Measurements from ENCODE around the gene HEMK1. TPM values are rescaled to one million over a fixed set of nuclear protein-coding genes. Genes with fewer than 3 reads are reported as not detected.

HEMK1 gene
- total and polyA plus RNA-seq, 4 donors = 3.7 to 9.5 (median 8.9) TPM

DNA sequence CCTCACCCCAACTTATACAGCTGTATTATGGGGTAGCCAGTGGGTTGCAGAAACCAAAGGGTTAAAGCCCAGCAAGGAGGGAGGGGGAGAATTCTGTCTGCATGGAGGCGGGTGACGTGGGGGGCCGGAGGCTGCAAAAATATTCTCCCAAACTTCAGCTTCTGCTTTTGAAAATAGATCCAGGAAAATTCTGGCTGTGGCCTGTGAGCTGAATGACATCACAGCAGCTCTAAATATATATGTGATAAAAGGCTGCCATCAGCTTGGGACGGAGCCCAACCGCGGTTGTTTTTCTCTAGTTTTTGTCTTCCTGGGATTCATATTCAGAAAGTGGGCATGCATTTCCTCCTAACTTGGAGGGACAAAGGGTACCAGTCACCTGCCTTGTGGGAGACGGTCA is 75.2 kb downstream of the HEMK1 start:
- H3K27me3 ChIP-seq (ENCODE audit: control insufficient read depth in 4 of 4, insufficient read depth in 4 of 4, low read length in 3 of 4) = no peaks in the 10 kb centered on the region
- H3K4me1 ChIP-seq (ENCODE audit: control insufficient read depth in 4 of 4, insufficient read depth in 4 of 4, low read length in 3 of 4) = no peaks in the 10 kb centered on the region
- H3K4me3 ChIP-seq (ENCODE audit: low read depth in 1 of 3, low read length in 3 of 3) = no peak overlapping the region
- DNase-seq (ENCODE audit: low spot score) = no peak
- no peak overlapping the region for H3K9ac ChIP-seq (ENCODE audit: low read depth in 1 of 2, low read length in 2 of 2)
- H3K9me3 ChIP-seq (ENCODE audit: control insufficient read depth in 4 of 4, low read length in 3 of 4) = no peaks in the 10 kb centered on the region
- H3K27ac ChIP-seq (ENCODE audit: low read depth in 1 of 2, low read length in 2 of 2) = no peak overlapping the region
- peaks cover 4 to 62% (median 23%) of the 10 kb centered on the region in 4 donors for H3K36me3 ChIP-seq (ENCODE audit: control insufficient read depth in 4 of 4, insufficient read depth in 3 of 4, low read depth in 1 of 4, low read length in 3 of 4)
- TF ChIP-seq GABPA (IDR thresholded peaks at IDR 0.05 in 1 of 2, conservative IDR thresholded peaks at IDR 0.05 in 1 of 2) (no peak), TAF1 (conservative IDR thresholded peaks at IDR 0.05) (no peak)
- TF ChIP-seq, protein P1, sequence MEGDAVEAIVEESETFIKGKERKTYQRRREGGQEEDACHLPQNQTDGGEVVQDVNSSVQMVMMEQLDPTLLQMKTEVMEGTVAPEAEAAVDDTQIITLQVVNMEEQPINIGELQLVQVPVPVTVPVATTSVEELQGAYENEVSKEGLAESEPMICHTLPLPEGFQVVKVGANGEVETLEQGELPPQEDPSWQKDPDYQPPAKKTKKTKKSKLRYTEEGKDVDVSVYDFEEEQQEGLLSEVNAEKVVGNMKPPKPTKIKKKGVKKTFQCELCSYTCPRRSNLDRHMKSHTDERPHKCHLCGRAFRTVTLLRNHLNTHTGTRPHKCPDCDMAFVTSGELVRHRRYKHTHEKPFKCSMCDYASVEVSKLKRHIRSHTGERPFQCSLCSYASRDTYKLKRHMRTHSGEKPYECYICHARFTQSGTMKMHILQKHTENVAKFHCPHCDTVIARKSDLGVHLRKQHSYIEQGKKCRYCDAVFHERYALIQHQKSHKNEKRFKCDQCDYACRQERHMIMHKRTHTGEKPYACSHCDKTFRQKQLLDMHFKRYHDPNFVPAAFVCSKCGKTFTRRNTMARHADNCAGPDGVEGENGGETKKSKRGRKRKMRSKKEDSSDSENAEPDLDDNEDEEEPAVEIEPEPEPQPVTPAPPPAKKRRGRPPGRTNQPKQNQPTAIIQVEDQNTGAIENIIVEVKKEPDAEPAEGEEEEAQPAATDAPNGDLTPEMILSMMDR (IDR thresholded peaks at IDR 0.05; ENCODE audit: low read depth, low read length, missing input control) = no peak
- TF ChIP-seq, protein P2, sequence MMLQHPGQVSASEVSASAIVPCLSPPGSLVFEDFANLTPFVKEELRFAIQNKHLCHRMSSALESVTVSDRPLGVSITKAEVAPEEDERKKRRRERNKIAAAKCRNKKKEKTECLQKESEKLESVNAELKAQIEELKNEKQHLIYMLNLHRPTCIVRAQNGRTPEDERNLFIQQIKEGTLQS (IDR thresholded peaks at IDR 0.05) = no peak
- WGBS = 82% methylated on average over 7 of the region's 7 CpGs

DNA sequence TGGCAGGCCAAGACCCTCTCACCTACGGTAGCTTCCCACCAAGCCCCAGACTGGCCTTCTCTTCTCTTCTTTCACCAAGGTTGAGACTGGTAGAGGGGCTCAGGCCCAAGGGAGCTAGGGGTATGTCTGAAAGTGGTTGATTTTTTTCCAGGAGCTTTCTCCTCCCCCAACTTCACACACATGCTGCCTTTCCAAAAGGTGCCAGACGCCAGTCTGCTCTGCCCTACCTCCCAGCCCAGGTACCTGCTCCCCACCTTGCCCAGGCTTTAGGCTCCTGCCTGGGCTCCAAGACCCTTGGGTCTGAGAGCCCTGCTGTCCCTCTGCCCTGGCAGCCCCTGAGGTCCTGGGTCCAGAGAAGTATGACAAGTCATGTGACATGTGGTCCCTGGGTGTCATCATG is 76.1 kb downstream of the HEMK1 start:
- WGBS = 95% methylated on average over 2 of the region's 2 CpGs
- no peaks in the 10 kb centered on the region for H3K9me3 ChIP-seq (ENCODE audit: control insufficient read depth in 4 of 4, low read length in 3 of 4)
- no peaks in the 10 kb centered on the region for H3K4me1 ChIP-seq (ENCODE audit: control insufficient read depth in 4 of 4, insufficient read depth in 4 of 4, low read length in 3 of 4)
- TF ChIP-seq HNF4G (IDR thresholded peaks at IDR 0.05) (no peak), SP1 (IDR thresholded peaks at IDR 0.05) (no peak)
- TF ChIP-seq, protein P2 (IDR thresholded peaks at IDR 0.05) = no peak
- TF ChIP-seq, protein P3, sequence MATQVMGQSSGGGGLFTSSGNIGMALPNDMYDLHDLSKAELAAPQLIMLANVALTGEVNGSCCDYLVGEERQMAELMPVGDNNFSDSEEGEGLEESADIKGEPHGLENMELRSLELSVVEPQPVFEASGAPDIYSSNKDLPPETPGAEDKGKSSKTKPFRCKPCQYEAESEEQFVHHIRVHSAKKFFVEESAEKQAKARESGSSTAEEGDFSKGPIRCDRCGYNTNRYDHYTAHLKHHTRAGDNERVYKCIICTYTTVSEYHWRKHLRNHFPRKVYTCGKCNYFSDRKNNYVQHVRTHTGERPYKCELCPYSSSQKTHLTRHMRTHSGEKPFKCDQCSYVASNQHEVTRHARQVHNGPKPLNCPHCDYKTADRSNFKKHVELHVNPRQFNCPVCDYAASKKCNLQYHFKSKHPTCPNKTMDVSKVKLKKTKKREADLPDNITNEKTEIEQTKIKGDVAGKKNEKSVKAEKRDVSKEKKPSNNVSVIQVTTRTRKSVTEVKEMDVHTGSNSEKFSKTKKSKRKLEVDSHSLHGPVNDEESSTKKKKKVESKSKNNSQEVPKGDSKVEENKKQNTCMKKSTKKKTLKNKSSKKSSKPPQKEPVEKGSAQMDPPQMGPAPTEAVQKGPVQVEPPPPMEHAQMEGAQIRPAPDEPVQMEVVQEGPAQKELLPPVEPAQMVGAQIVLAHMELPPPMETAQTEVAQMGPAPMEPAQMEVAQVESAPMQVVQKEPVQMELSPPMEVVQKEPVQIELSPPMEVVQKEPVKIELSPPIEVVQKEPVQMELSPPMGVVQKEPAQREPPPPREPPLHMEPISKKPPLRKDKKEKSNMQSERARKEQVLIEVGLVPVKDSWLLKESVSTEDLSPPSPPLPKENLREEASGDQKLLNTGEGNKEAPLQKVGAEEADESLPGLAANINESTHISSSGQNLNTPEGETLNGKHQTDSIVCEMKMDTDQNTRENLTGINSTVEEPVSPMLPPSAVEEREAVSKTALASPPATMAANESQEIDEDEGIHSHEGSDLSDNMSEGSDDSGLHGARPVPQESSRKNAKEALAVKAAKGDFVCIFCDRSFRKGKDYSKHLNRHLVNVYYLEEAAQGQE (IDR thresholded peaks at IDR 0.05) = no peak
- H3K27me3 ChIP-seq (ENCODE audit: control insufficient read depth in 4 of 4, insufficient read depth in 4 of 4, low read length in 3 of 4) = no peaks in the 10 kb centered on the region
- peaks cover 4 to 60% (median 23%) of the 10 kb centered on the region in 4 donors for H3K36me3 ChIP-seq (ENCODE audit: control insufficient read depth in 4 of 4, insufficient read depth in 3 of 4, low read depth in 1 of 4, low read length in 3 of 4)
- no peak overlapping the region for H3K27ac ChIP-seq (ENCODE audit: low read depth in 1 of 2, low read length in 2 of 2)
- no peak overlapping the region for H3K4me3 ChIP-seq (ENCODE audit: low read depth in 1 of 3, low read length in 3 of 3)
- DNase-seq (ENCODE audit: low spot score) = no peak
- H3K9ac ChIP-seq (ENCODE audit: low read depth in 1 of 2, low read length in 2 of 2) = no peak overlapping the region

Other genes with a start within 250 kb of the HEMK1 start
- 10 to 100 TPM; 33.5 to 57.6 TPM for gene HYAL2, start 246.8 kb upstream of the HEMK1 start, total RNA-seq
- 10 to 100 TPM; 19.5 to 32.9 TPM for gene HYAL2, start 246.8 kb upstream of the HEMK1 start, polyA plus RNA-seq
- 10 to 100 TPM; 12.7 to 14.3 TPM for gene TUSC2, start 241.3 kb upstream of the HEMK1 start, total RNA-seq
- 10 to 100 TPM; 29.0 to 37.7 TPM for gene TUSC2, start 241.3 kb upstream of the HEMK1 start, polyA plus RNA-seq
- gene RASSF1, start 228.7 kb upstream of the HEMK1 start, total RNA-seq = 10 to 100 TPM; 12.2 to 13.2 TPM
- gene RASSF1, start 228.7 kb upstream of the HEMK1 start, polyA plus RNA-seq = 10 to 100 TPM in 1 of 2 donors, 1 to 10 TPM in 1; 6.5 to 10.3 TPM
- under 1 TPM; 0.09 to 0.75 TPM for gene ZMYND10, start 223.8 kb upstream of the HEMK1 start, total RNA-seq
- under 1 TPM; 0.23 to 0.31 TPM for gene ZMYND10, start 223.8 kb upstream of the HEMK1 start, polyA plus RNA-seq
- 10 to 100 TPM; 11.3 to 17.3 TPM for gene NPRL2, start 218.7 kb upstream of the HEMK1 start, total RNA-seq
- 10 to 100 TPM; 11.4 to 16.6 TPM for gene NPRL2, start 218.7 kb upstream of the HEMK1 start, polyA plus RNA-seq
- 10 to 100 TPM; 12.3 to 16.0 TPM for gene CYB561D2, start 218.7 kb upstream of the HEMK1 start, total RNA-seq
- 10 to 100 TPM; 28.2 TPM for gene CYB561D2, start 218.7 kb upstream of the HEMK1 start, polyA plus RNA-seq
- gene TMEM115, start 210.0 kb upstream of the HEMK1 start, total RNA-seq = 10 to 100 TPM; 18.6 to 20.2 TPM
- 10 to 100 TPM; 19.4 to 23.0 TPM for gene TMEM115, start 210.0 kb upstream of the HEMK1 start, polyA plus RNA-seq
- under 1 TPM; 0.17 to 0.19 TPM for gene CACNA2D2, start 65.9 kb upstream of the HEMK1 start, total RNA-seq
- under 1 TPM; 0.10 to 0.14 TPM for gene CACNA2D2, start 65.9 kb upstream of the HEMK1 start, polyA plus RNA-seq
- 1 to 10 TPM; 1.8 to 2.7 TPM for gene C3orf18, start 1.8 kb upstream of the HEMK1 start, total RNA-seq
- 1 to 10 TPM in 1 of 2 donors, under 1 TPM in 1; 0.54 to 1.1 TPM for gene C3orf18, start 1.8 kb upstream of the HEMK1 start, polyA plus RNA-seq
- 10 to 100 TPM in 1 of 2 donors, 1 to 10 TPM in 1; 4.7 to 30.6 TPM for gene CISH, start 42.3 kb downstream of the HEMK1 start, total RNA-seq
- gene CISH, start 42.3 kb downstream of the HEMK1 start, polyA plus RNA-seq = 10 to 100 TPM; 17.9 to 32.5 TPM
- 10 to 100 TPM; 20.4 to 32.9 TPM for gene MAPKAPK3, start 47.6 kb downstream of the HEMK1 start, total RNA-seq
- gene MAPKAPK3, start 47.6 kb downstream of the HEMK1 start, polyA plus RNA-seq = 10 to 100 TPM; 13.9 to 17.5 TPM
- gene DOCK3, start 105.4 kb downstream of the HEMK1 start, total RNA-seq = under 1 TPM in 1 of 2 donors, not detected in 1; 0.08 TPM
- gene DOCK3, start 105.4 kb downstream of the HEMK1 start, polyA plus RNA-seq = under 1 TPM; 0.01 to 0.06 TPM

All from liver (tissue), 9 donors.